Measurements from ENCODE around the gene RANBP17. TPM values are rescaled to one million over a fixed set of nuclear protein-coding genes. Genes with fewer than 3 reads are reported as not detected.

RANBP17 gene
- total and polyA plus RNA-seq, 12 donors: 0.55 to 12.9 (median 5.9) TPM

- DNase-seq: peak in 1 of 2 donors; percentile 58
- ATAC-seq: peak in 6 of 8 donors; percentile 36 to 55 (median 49)
- intact Hi-C loops (cut with DNase I): no loop called here
- WGBS, 2 donors: 1 to 4% methylated on average over 53 of the region's 53 CpGs
- Histone ChIP-seq H3K9me3 (no peaks in the 10 kb centered on the region), H3K4me1 (peaks cover 12 to 65% (median 55%) of the 10 kb centered on the region in 9 donors), H3K27me3 (peaks cover 71 to 100% (median 100%) of the 10 kb centered on the region in 7 donors), H3K36me3 (no peaks in the 10 kb centered on the region), H3K27ac (no peak overlapping the region), H3K4me3 (peak overlapping the region in 8 of 10 donors; percentile 9 to 38 (median 31))
- TF ChIP-seq CTCF (IDR thresholded peaks at IDR 0.05): no peak
Observed at GRCh38 chr5:171314728-171315385, 453.0 kb downstream of the RANBP17 start.

GRCh38 chr5:171315386-171315891 is 453.6 kb downstream of the RANBP17 start:
- ATAC-seq (peak in 1 of 8 donors; percentile 20), DNase-seq (no peak)
- no peak overlapping the region for H3K27ac ChIP-seq
- peaks cover 12 to 60% (median 53%) of the 10 kb centered on the region in 9 donors for H3K4me1 ChIP-seq
- intact Hi-C loops (cut with DNase I): no loop called here
- H3K4me3 ChIP-seq: peak overlapping the region in 8 of 10 donors; percentile 9 to 38 (median 31)
- no peaks in the 10 kb centered on the region for H3K9me3 ChIP-seq
- WGBS, 2 donors: 3% methylated on average over 36 of the region's 36 CpGs
- no peak for TF ChIP-seq CTCF (IDR thresholded peaks at IDR 0.05)
- peaks cover 66 to 100% (median 100%) of the 10 kb centered on the region in 7 donors for H3K27me3 ChIP-seq
- H3K36me3 ChIP-seq: no peaks in the 10 kb centered on the region

GRCh38 chr5:171315925-171316257 is 454.1 kb downstream of the RANBP17 start:
- Histone ChIP-seq H3K27ac (no peak overlapping the region), H3K9me3 (no peaks in the 10 kb centered on the region), H3K4me3 (peak overlapping the region in 8 of 10 donors; percentile 9 to 38 (median 24)), H3K36me3 (no peaks in the 10 kb centered on the region), H3K27me3 (peaks cover 63 to 100% (median 100%) of the 10 kb centered on the region in 7 donors), H3K4me1 (peaks cover 12 to 57% (median 51%) of the 10 kb centered on the region in 9 donors)
- intact Hi-C loops (cut with DNase I): no loop called here
- TF ChIP-seq CTCF (IDR thresholded peaks at IDR 0.05): no peak
- no peak for ATAC-seq
- WGBS, 2 donors: 9 to 11% methylated on average over 20 of the region's 20 CpGs
- DNase-seq: no peak

GRCh38 chr5:171316258-171317121 is 454.7 kb downstream of the RANBP17 start:
- intact Hi-C loops (cut with DNase I): no loop called here
- ATAC-seq (peak in 2 of 8 donors; percentile 13 to 47), DNase-seq (no peak)
- H3K27me3 ChIP-seq: peaks cover 59 to 100% (median 100%) of the 10 kb centered on the region in 7 donors
- peak overlapping the region in 9 of 10 donors; percentile 9 to 38 (median 20) for H3K4me3 ChIP-seq
- H3K4me1 ChIP-seq: peaks cover 11 to 51% (median 45%) of the 10 kb centered on the region in 9 donors
- no peaks in the 10 kb centered on the region for H3K36me3 ChIP-seq
- no peak overlapping the region for H3K27ac ChIP-seq
- no peak for TF ChIP-seq CTCF (IDR thresholded peaks at IDR 0.05)
- WGBS, 2 donors: 5% methylated on average over 66 of the region's 66 CpGs
- no peaks in the 10 kb centered on the region for H3K9me3 ChIP-seq
